Mucosa of descending colon (tissue), 3 donors: ENCODE data around the gene NPR3. TPM values are rescaled to one million over a fixed set of nuclear protein-coding genes. Genes with fewer than 3 reads are reported as not detected.

Source experiments
- ATAC-seq: fragments of 200-7000 bp; cut with Tn5 transposase; one replicate; pipeline ENCODE4 v1.9.1; 2020; ENCODE audit warnings: mild to moderate bottlenecking, moderate library complexity
- DNase-seq, 3 donors: peaks; one replicate each; pipeline ENCODE4 v3.0.0-alpha.2; 2020
- H3K36me3 ChIP-seq: fragments of 200-600 bp; one replicate; pipeline ENCODE4 v1.8.0; 2021; ENCODE audit warnings: low read depth, mild to moderate bottlenecking
- H3K4me1 ChIP-seq: fragments of 200-600 bp; one replicate; pipeline ENCODE4 v1.8.0; 2021; ENCODE audit warnings: low read depth, mild to moderate bottlenecking
- H3K4me3 ChIP-seq: fragments of 200-600 bp; one replicate; pipeline ENCODE4 v1.8.0; 2021; ENCODE audit warnings: mild to moderate bottlenecking
- H3K9me3 ChIP-seq: fragments of 200-600 bp; one replicate; pipeline ENCODE4 v1.8.0; 2021; ENCODE audit warnings: mild to moderate bottlenecking
- CTCF ChIP-seq: fragments of 200-600 bp; IDR thresholded peaks from one replicate; pipeline ENCODE4 v1.8.0; 2022; ENCODE audit warnings: antibody characterized with exemption, mild to moderate bottlenecking
- intact Hi-C, 2 donors: fragments of 100-400 bp; cut with DNase I in 1 of 2; cut with micrococcal nuclease in 1 of 2; formaldehyde crosslinking; loops; one replicate each; pipeline versions ENCODE4 v1.11.0 to v1.11.1; 2022; cut with DNase I, micrococcal nuclease
- total RNA-seq, 3 donors: library from RNA; stranded (reverse); fragmentation: NEBNext Ultra II Directional in 2 of 3; extraction: Animal tissue kit (Norgen Biotek cat#: 25700) in 2 of 3; gene quantifications; one replicate each; pipeline versions ENCODE4 v1.2.1 to v1.2.4, GENCODE V29; 2021 to 2023
- donor health status: DM: no; HTN: no; CAD: no; lungs with moderate emphysema.
- donor health status: DM: no; HTN: no; CAD: no.
- donor health status: DM: no; HTN: yes; CAD: no.

NPR3 gene
- total RNA-seq, 3 donors from 2014 or later: 1.4 to 24.0 (median 2.8) TPM

GRCh38 chr5:32686799-32687498 lies 24.2 kb upstream of the NPR3 start:
- DNase-seq (no peak), ATAC-seq (no peak)
- Histone ChIP-seq H3K36me3 (no peaks in the 10 kb centered on the region), H3K4me3 (no peak overlapping the region), H3K4me1 (no peaks in the 10 kb centered on the region), H3K9me3 (peaks cover 12% of the 10 kb centered on the region)
- intact Hi-C loops: no loop called here
- TF ChIP-seq CTCF: no peak

- no peak for TF ChIP-seq CTCF
- Histone ChIP-seq H3K36me3 (no peaks in the 10 kb centered on the region), H3K9me3 (peaks cover 12% of the 10 kb centered on the region), H3K4me3 (no peak overlapping the region), H3K4me1 (no peaks in the 10 kb centered on the region)
- no peak for ATAC-seq
- intact Hi-C loops: no loop called here
- DNase-seq: no peak
Observed at GRCh38 chr5:32687499-32687831, 23.7 kb upstream of the NPR3 start.

- ATAC-seq (no peak), DNase-seq (no peak)
- intact Hi-C loops: loop anchor here in 1 of 2 donors (10.0 kb wide), 1 partner anchor 735 kb away; no protein-coding TSS in a partner anchor
- H3K4me3 ChIP-seq: no peak overlapping the region
- no peaks in the 10 kb centered on the region for H3K36me3 ChIP-seq
- no peaks in the 10 kb centered on the region for H3K4me1 ChIP-seq
- no peak for TF ChIP-seq CTCF
- H3K9me3 ChIP-seq: no peaks in the 10 kb centered on the region
Observed at GRCh38 chr5:32690153-32690552, 21.0 kb upstream of the NPR3 start.

- ATAC-seq: no peak
- Histone ChIP-seq H3K4me1 (no peaks in the 10 kb centered on the region), H3K36me3 (no peaks in the 10 kb centered on the region), H3K4me3 (no peak overlapping the region), H3K9me3 (no peaks in the 10 kb centered on the region)
- TF ChIP-seq CTCF: no peak
- DNase-seq: no peak
- intact Hi-C loops: loop anchor here in 1 of 2 donors (10.0 kb wide), 1 partner anchor 734 kb away; no protein-coding TSS in a partner anchor
Observed at GRCh38 chr5:32690666-32691065, 20.5 kb upstream of the NPR3 start.

GRCh38 chr5:32692036-32692746 lies 18.9 kb upstream of the NPR3 start:
- TF ChIP-seq CTCF: no peak
- Histone ChIP-seq H3K36me3 (no peaks in the 10 kb centered on the region), H3K4me1 (no peaks in the 10 kb centered on the region), H3K4me3 (no peak overlapping the region), H3K9me3 (no peaks in the 10 kb centered on the region)
- DNase-seq (no peak), ATAC-seq (no peak)
- intact Hi-C loops: loop anchor here in 1 of 2 donors (10.0 kb wide), 1 partner anchor 733 kb away; no protein-coding TSS in a partner anchor
